Astrocyte of the cerebellum (primary cell): ENCODE data around the gene EPOP.

Experiments used
- DNase-seq: peaks from one replicate; pipeline ENCODE4 v3.0.0-alpha.2; 2011; ENCODE audit warnings: low read depth
- H3K4me3 ChIP-seq: 2 replicates; pipeline ENCODE4 v1.5.1; 2011; ENCODE audit warnings: mild to moderate bottlenecking, low read depth, low read length, moderate library complexity
- in situ Hi-C: cut with HindIII; loops from 2 replicates; pipeline ENCODE4 v1.10.0; 2017; ENCODE audit warnings: low sequenced_read_pairs
- TF ChIP-seq, protein P1 (sequence below): IDR thresholded peaks from 2 replicates; pipeline ENCODE4 v1.5.1; 2012; ENCODE audit warnings: low read length, low read depth, moderate library complexity, mild to moderate bottlenecking; ENCODE audit errors: missing control alignments

The EPOP gene

DNA sequence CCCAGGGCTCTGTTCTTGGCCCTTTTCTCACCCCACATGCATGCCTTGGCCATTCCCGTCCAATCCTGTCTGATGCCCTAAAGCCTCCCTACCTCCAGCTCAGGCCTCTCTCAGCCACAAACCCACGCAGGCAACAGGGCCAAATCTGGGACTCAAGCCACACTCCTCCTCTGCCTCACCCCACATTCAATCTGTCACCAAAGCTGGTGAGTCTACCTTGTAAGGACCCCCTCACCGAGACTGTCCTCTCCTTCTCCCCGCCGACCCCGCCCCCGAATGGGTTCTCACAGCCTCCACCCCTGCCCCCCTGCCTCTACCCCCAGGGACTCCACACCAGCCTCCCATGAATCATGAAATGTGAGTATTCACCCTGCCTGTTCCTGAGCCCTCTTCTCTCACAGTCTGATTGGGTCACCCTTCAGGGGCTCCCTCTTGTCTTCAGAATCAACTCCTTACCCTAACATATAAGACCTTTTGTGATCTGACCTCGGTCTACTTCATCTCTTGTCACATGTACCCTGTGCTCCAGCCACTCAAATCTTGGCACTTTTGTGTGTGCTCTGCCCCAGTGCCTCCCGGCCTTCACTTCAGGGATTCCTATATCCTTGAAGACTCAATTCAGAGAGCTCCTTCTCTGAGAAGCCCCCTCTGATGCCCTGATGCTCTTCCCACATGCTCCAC lies 10.7 kb downstream of the EPOP start:
- TF ChIP-seq, protein P1, sequence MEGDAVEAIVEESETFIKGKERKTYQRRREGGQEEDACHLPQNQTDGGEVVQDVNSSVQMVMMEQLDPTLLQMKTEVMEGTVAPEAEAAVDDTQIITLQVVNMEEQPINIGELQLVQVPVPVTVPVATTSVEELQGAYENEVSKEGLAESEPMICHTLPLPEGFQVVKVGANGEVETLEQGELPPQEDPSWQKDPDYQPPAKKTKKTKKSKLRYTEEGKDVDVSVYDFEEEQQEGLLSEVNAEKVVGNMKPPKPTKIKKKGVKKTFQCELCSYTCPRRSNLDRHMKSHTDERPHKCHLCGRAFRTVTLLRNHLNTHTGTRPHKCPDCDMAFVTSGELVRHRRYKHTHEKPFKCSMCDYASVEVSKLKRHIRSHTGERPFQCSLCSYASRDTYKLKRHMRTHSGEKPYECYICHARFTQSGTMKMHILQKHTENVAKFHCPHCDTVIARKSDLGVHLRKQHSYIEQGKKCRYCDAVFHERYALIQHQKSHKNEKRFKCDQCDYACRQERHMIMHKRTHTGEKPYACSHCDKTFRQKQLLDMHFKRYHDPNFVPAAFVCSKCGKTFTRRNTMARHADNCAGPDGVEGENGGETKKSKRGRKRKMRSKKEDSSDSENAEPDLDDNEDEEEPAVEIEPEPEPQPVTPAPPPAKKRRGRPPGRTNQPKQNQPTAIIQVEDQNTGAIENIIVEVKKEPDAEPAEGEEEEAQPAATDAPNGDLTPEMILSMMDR = no peak
- in situ Hi-C loops = no loop called here
- DNase-seq = no peak
- H3K4me3 ChIP-seq = no peak overlapping the region

DNA sequence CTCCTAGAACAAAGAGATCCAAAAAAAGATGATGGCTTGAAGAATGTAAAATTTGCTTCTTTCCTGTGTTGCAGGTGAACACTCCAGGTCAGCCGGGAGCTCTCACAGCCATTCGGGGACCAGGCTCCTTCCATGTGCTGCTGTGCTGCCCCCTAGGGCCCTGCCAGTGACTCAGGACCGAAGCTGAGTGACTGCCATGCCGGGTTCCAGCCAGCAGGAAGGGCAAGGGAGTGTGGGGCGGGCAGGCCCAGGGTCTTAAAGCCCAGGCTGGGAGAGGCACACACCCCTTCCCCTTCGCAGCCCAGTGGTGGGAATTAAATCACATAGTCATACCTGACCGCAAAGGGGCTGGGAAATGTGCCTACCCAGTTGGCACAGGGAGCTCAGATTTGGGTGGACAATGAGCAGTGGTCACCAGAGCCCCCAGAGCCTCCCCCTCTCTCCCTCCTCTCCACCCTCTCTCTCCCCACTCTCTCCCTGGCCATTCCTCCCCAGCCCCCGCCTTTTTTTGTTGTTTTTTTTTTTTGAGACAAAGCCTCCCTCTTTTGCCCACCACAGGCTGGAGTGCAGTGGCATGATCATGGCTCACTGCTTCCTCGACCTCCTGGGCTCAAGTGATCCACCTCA lies 11.5 kb downstream of the EPOP start:
- in situ Hi-C loops = no loop called here
- DNase-seq = no peak
- TF ChIP-seq, protein P1 = peak; percentile 82
- no peak overlapping the region for H3K4me3 ChIP-seq

DNA sequence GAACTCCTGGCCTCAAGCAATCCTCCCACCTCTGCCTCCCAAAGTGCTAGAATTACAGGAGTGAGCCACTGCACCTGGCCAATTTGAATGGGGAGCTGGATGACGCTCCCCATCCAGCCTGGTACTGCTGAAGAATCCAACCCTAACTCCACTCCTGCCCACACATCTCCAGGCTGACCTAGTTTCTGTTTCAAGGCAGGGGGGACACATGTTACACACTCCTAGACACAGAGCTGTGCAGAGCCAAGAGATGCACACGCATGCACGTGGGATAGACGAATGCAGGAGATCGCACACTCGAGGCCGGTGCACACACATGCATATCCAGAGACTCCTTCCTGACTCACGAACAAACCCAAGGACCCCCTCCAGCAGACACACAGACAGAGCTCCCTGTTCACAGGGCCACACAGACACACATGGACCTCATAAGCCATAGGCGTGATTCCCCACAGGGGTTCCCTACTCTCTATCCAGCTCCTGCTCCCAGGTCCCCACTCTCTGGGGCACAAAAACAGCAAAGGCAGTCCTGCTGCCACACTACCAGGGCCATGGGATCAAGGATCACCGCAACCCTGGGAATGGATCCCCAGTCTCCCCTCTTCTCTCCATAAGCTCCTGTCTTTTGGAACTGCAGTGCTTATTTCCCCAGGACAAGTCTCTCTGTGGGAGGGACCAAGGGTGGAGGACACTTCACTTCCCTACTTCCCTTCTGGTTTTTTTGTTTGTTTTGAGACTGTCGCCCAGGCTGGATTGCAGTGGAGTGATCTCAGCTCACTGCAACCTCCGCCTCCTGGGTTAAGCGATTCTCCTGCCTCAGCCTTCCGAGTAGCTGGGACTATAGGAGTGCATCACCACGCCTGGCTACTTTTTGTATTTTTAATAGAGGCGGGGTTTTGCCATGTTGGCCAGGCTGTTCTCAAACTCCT lies 14.4 kb downstream of the EPOP start:
- DNase-seq = no peak
- TF ChIP-seq, protein P1 = no peak
- H3K4me3 ChIP-seq = no peak overlapping the region
- in situ Hi-C loops = no loop called here

DNA sequence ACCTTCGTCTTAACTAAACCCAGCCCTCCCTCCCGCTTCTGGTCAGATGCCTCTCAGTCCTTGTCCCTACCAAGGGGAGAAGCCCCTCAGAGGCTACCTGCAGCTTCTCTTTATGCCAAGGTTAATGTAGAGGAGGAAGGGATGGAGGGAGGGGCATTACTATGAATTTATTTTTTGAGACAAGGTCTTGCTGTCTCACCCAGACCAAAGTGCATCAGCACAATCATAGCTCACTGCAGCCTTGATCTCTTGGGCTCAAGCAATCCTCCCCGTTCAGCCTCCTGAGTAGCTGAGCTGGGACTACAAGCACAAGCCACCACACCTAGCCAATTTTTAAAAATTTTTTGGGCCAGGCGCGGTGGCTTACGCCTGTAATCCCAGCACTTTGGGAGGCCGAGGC lies 15.3 kb downstream of the EPOP start:
- no peak for DNase-seq
- in situ Hi-C loops = no loop called here
- TF ChIP-seq, protein P1 = no peak
- H3K4me3 ChIP-seq = no peak overlapping the region

DNA sequence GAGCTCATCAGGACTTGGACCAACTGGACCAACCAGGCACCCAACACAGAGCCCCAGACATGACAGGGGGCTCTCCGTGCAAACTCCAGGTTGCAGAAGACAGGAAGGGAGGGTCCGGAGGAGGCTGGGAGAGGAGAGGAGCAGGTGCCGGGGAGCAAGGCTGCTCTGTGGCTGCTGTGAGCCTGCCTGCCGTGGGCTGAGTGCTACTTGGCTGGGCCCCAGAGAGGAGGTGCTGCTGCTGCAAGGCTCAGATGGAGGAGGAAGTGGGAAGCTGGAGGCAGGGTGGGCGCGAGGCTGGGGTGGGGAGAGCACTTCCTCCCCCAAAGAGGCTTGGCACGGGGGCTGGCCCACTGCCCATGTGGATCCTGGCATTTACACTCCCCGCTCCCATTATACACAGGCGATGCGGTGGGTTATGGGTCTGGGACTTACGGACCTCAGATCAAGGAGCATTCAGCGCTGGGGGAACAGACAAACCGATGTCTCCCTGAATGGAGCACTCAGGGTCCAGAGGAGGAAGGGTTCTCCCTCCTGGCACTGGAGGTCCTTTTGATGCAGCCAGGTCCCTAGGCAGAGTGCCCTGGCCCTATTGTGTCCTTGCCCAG lies 15.9 kb downstream of the EPOP start:
- in situ Hi-C loops = no loop called here
- TF ChIP-seq, protein P1 = no peak
- DNase-seq = no peak
- H3K4me3 ChIP-seq = no peak overlapping the region
